CD14-positive monocyte (primary cell): Measurements from ENCODE around the gene SLC6A6. TPM values are rescaled to one million over a fixed set of nuclear protein-coding genes. Genes with fewer than 3 reads are reported as not detected.

Source experiments
- DNase-seq, 3 donors: peaks; one replicate each; pipeline ENCODE4 v3.0.0-alpha.2; 2011 to 2022
- H2AFZ ChIP-seq: 2 replicates; pipeline ENCODE4 v1.6.0; 2012; ENCODE audit warnings: mild to moderate bottlenecking, low read depth, low read length, inconsistent platforms; ENCODE audit not compliant: insufficient read depth, poor library complexity, severe bottlenecking
- H3K27ac ChIP-seq, 2 donors: 1 replicate in 1 of 2; 2 replicates in 1 of 2; pipeline ENCODE4 v1.5.1; 2012 to 2013; ENCODE audit warnings: low read length in 2 of 2, control low read depth in 1 of 2, inconsistent platforms in 1 of 2, low read depth in 1 of 2, mild to moderate bottlenecking in 1 of 2
- H3K27me3 ChIP-seq, 2 donors: one replicate each; pipeline versions ENCODE4 v1.6.0 to v1.6.1; 2011 to 2013; ENCODE audit warnings: low read length in 2 of 2; ENCODE audit not compliant: control insufficient read depth in 2 of 2, insufficient read depth in 2 of 2
- H3K36me3 ChIP-seq, 2 donors: replicated peaks in 1 of 2; 1 replicate in 1 of 2; 2 replicates in 1 of 2; pipeline versions ENCODE4 v1.5.1 to v1.6.1; 2012 to 2013; ENCODE audit warnings: low read length in 2 of 2, control low read depth in 1 of 2, inconsistent platforms in 1 of 2, mild to moderate bottlenecking in 1 of 2; ENCODE audit not compliant: insufficient read depth in 2 of 2, control insufficient read depth in 1 of 2
- H3K4me1 ChIP-seq, 2 donors: 1 replicate in 1 of 2; 2 replicates in 1 of 2; pipeline versions ENCODE4 v1.5.1 to v1.6.1; 2012 to 2013; ENCODE audit warnings: low read length in 2 of 2, control low read depth in 1 of 2, inconsistent platforms in 1 of 2, mild to moderate bottlenecking in 1 of 2, moderate library complexity in 1 of 2; ENCODE audit not compliant: insufficient read depth in 2 of 2, control insufficient read depth in 1 of 2
- H3K4me2 ChIP-seq: replicated peaks from 2 replicates; pipeline ENCODE3; 2012; ENCODE audit warnings: low read length, moderate library complexity, mild to moderate bottlenecking; ENCODE audit not compliant: poor library complexity, severe bottlenecking; ENCODE audit errors: extremely low read depth
- H3K4me3 ChIP-seq, 3 experiments: fragments of 200-600 bp in 1 of 3; sonication (generic) in 1 of 3; replicated peaks in 1 of 3; 1 replicate in 2 of 3; 2 replicates in 1 of 3; pipeline ENCODE4 v1.5.1; 2011 to 2013; ENCODE audit warnings: low read length in 3 of 3, mild to moderate bottlenecking in 3 of 3, control low read depth in 2 of 3, low read depth in 2 of 3, inconsistent platforms in 1 of 3, moderate library complexity in 1 of 3
- H3K79me2 ChIP-seq: 2 replicates; pipeline ENCODE4 v1.6.0; 2012; ENCODE audit warnings: mild to moderate bottlenecking, control low read depth, inconsistent platforms, low read length, moderate library complexity; ENCODE audit not compliant: insufficient read depth
- H3K9ac ChIP-seq: 2 replicates; pipeline ENCODE4 v1.6.0; 2017; ENCODE audit warnings: low read length, mild to moderate bottlenecking; ENCODE audit not compliant: insufficient read depth, poor library complexity, severe bottlenecking
- H3K9me3 ChIP-seq, 2 donors: replicated peaks in 1 of 2; 1 replicate in 1 of 2; 2 replicates in 1 of 2; pipeline versions ENCODE4 v1.5.1 to v1.6.1; 2012 to 2013; ENCODE audit warnings: low read length in 2 of 2, control low read depth in 1 of 2; ENCODE audit not compliant: control insufficient read depth in 1 of 2, insufficient read depth in 1 of 2
- H4K20me1 ChIP-seq: 2 replicates; pipeline ENCODE4 v1.6.0; 2012; ENCODE audit warnings: mild to moderate bottlenecking, low read length, control low read depth, moderate library complexity; ENCODE audit not compliant: insufficient read depth
- H3K27ac Mint-ChIP-seq, 7 donors: one replicate each; pipeline ENCODE4 v1.8.0; 2020; ENCODE audit warnings: mild to moderate bottlenecking in 7 of 7, mixed read lengths in 7 of 7, moderate library complexity in 6 of 7, inconsistent platforms in 2 of 7
- H3K27me3 Mint-ChIP-seq, 3 donors: one replicate each; pipeline ENCODE4 v1.8.0; 2021 to 2022; ENCODE audit warnings: low read depth in 3 of 3, mild to moderate bottlenecking in 3 of 3, mixed read lengths in 3 of 3, moderate library complexity in 3 of 3, inconsistent platforms in 1 of 3
- H3K36me3 Mint-ChIP-seq, 2 donors: one replicate each; pipeline ENCODE4 v1.8.0; 2020; ENCODE audit warnings: mixed read lengths in 2 of 2, inconsistent platforms in 1 of 2, mild to moderate bottlenecking in 1 of 2
- H3K4me1 Mint-ChIP-seq: one replicate; pipeline ENCODE4 v1.8.0; 2020; ENCODE audit warnings: mild to moderate bottlenecking, mixed read lengths
- H3K4me3 Mint-ChIP-seq, 2 donors: one replicate each; pipeline ENCODE4 v1.8.0; 2020; ENCODE audit warnings: mild to moderate bottlenecking in 2 of 2, mixed read lengths in 2 of 2, moderate library complexity in 1 of 2
- H3K9me3 Mint-ChIP-seq, 7 donors: one replicate each; pipeline ENCODE4 v1.8.0; 2020 to 2022; ENCODE audit warnings: mixed read lengths in 7 of 7, mild to moderate bottlenecking in 6 of 7, moderate library complexity in 6 of 7, inconsistent platforms in 2 of 7
- CTCF ChIP-seq: fragments of 200-600 bp; IDR thresholded peaks from one replicate; pipeline ENCODE4 v1.8.0; 2022; ENCODE audit warnings: antibody characterized with exemption, mild to moderate bottlenecking
- WGBS: methylation state at CpG from one replicate; pipeline ENCODE4 v1.1.5; 2013; ENCODE audit warnings: missing lambda C conversion rate; ENCODE audit not compliant: insufficient coverage; 5-methylcytosine and 5-hydroxymethylcytosine counted together
- intact Hi-C, 2 donors: fragments of 100-400 bp; cut with micrococcal nuclease; formaldehyde crosslinking; loops; one replicate each; pipeline versions ENCODE4 v1.15.0 to v1.15.1; 2023
- polyA plus RNA-seq, 3 donors: library from polyadenylated mRNA; depleted of rRNA in 1 of 3; unstranded in 2 of 3; stranded (reverse) in 1 of 3; fragments of 300-500 nt in 2 of 3; fragments of >200 nt in 1 of 3; fragmentation: Illumina TruSeq in 2 of 3; gene quantifications; 1 replicate in 2 of 3; 2 replicates in 1 of 3; pipeline ENCODE4 v1.2.3, GENCODE V29; 2012 to 2021

SLC6A6 gene
- polyA plus RNA-seq, 3 donors = 18.4 to 136 (median 24.5) TPM

GRCh38 chr3:14486460-14486859 lies 84.1 kb downstream of the SLC6A6 start:
- H3K36me3 Mint-ChIP-seq = peaks cover 92 to 94% of the 10 kb centered on the region in 2 donors
- H3K9me3 Mint-ChIP-seq = no peaks in the 10 kb centered on the region
- peaks cover 82 to 98% of the 10 kb centered on the region in 2 donors for H3K36me3 ChIP-seq
- H3K27me3 Mint-ChIP-seq = peaks cover 0 to 1% (median 0%) of the 10 kb centered on the region in 3 donors
- no peak overlapping the region for H3K27ac ChIP-seq
- no peak for TF ChIP-seq CTCF
- H4K20me1 ChIP-seq = peaks cover 79% of the 10 kb centered on the region
- no CpG with 5 or more reads among the region's 5 CpGs for WGBS
- no peak overlapping the region for H2AFZ ChIP-seq
- intact Hi-C loops = no loop called here
- H3K27ac Mint-ChIP-seq = peak overlapping the region in 1 of 7 donors; percentile 4
- DNase-seq = no peak
- H3K4me3 ChIP-seq = no peak overlapping the region
- H3K9me3 ChIP-seq = no peaks in the 10 kb centered on the region
- H3K4me3 Mint-ChIP-seq = no peak overlapping the region
- H3K4me1 Mint-ChIP-seq = no peaks in the 10 kb centered on the region
- no peaks in the 10 kb centered on the region for H3K4me1 ChIP-seq
- H3K4me2 ChIP-seq = no peak overlapping the region
- H3K9ac ChIP-seq = no peak overlapping the region
- H3K27me3 ChIP-seq = no peaks in the 10 kb centered on the region
- no peaks in the 10 kb centered on the region for H3K79me2 ChIP-seq

DNA sequence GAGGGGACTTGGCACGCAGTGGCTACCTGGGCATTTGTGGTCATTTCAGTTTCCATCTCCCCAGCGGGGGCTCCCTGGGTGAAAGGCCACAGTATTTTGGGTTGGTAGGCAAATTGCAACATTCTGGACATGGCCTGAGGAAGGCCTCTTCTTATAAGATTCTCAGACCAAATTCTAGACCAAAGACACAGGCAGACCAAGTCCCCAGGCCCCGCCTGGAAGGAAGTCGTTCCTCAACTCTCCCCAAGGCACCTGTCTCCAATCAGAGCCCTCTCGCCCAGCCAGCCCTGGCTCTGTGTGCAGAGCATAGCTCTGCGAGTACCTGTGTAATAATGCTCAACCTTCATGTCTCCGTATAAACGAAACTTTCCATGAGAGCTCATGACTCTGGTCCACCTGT lies 84.7 kb downstream of the SLC6A6 start:
- TF ChIP-seq CTCF = no peak
- Histone ChIP-seq H3K79me2 (no peaks in the 10 kb centered on the region), H3K27ac (no peak overlapping the region), H3K9me3 (no peaks in the 10 kb centered on the region), H3K4me2 (no peak overlapping the region), H3K36me3 (peaks cover 76 to 91% of the 10 kb centered on the region in 2 donors), H3K4me3 (no peak overlapping the region), H3K27me3 (no peaks in the 10 kb centered on the region), H3K4me1 (no peaks in the 10 kb centered on the region), H2AFZ (no peak overlapping the region), H4K20me1 (peaks cover 79% of the 10 kb centered on the region), H3K9ac (no peak overlapping the region)
- peak overlapping the region in 3 of 7 donors; percentile 4 to 50 (median 42) for H3K27ac Mint-ChIP-seq
- peaks cover 87 to 92% of the 10 kb centered on the region in 2 donors for H3K36me3 Mint-ChIP-seq
- H3K4me1 Mint-ChIP-seq = no peaks in the 10 kb centered on the region
- WGBS = 100% methylated on average over 6 of the region's 8 CpGs
- no peak for DNase-seq
- no peak overlapping the region for H3K4me3 Mint-ChIP-seq
- intact Hi-C loops = no loop called here
- no peaks in the 10 kb centered on the region for H3K9me3 Mint-ChIP-seq
- H3K27me3 Mint-ChIP-seq = peaks cover 0 to 1% (median 0%) of the 10 kb centered on the region in 3 donors
